Neutrophil (primary cell): ENCODE measurements around the gene SLC47A2.
A peak's percentile ranks its signal among the peaks of the same experiment; 100 is the strongest.

Experiments used
- H3K27ac ChIP-seq: fragments of 200-600 bp; sonication (generic); 2 replicates; pipeline ENCODE4 v1.5.1; 2016; ENCODE audit warnings: mild to moderate bottlenecking, moderate library complexity
- H3K27me3 ChIP-seq: fragments of 200-600 bp; sonication (generic); 2 replicates; pipeline ENCODE4 v1.6.0; 2016; ENCODE audit warnings: mild to moderate bottlenecking
- H3K36me3 ChIP-seq: fragments of 200-600 bp; sonication (generic); 2 replicates; pipeline ENCODE4 v1.5.1; 2017
- H3K4me1 ChIP-seq, 2 experiments: fragments of 200-600 bp in 1 of 2; sonication (generic) in 1 of 2; 1 replicate in 1 of 2; 2 replicates in 1 of 2; pipeline versions ENCODE4 v1.5.1 to v1.6.1; 2013 to 2016; ENCODE audit warnings: low read depth in 1 of 2, low read length in 1 of 2, mild to moderate bottlenecking in 1 of 2, moderate library complexity in 1 of 2; ENCODE audit not compliant: control insufficient read depth in 1 of 2, insufficient read depth in 1 of 2
- H3K4me3 ChIP-seq, 2 experiments: fragments of 200-600 bp in 1 of 2; sonication (generic) in 1 of 2; 1 replicate in 1 of 2; 2 replicates in 1 of 2; pipeline ENCODE4 v1.5.1; 2013 to 2016; ENCODE audit warnings: low read depth in 1 of 2, low read length in 1 of 2, mild to moderate bottlenecking in 1 of 2, moderate library complexity in 1 of 2
- H3K9me3 ChIP-seq: fragments of 200-600 bp; sonication (generic); 2 replicates; pipeline ENCODE4 v1.5.1; 2016
- TF ChIP-seq, protein P1 (sequence below): fragments of 200-600 bp; sonication (generic); IDR thresholded peaks from 2 replicates; pipeline ENCODE4 v1.5.1; 2016; ENCODE audit warnings: antibody characterized with exemption

Gene SLC47A2

DNA sequence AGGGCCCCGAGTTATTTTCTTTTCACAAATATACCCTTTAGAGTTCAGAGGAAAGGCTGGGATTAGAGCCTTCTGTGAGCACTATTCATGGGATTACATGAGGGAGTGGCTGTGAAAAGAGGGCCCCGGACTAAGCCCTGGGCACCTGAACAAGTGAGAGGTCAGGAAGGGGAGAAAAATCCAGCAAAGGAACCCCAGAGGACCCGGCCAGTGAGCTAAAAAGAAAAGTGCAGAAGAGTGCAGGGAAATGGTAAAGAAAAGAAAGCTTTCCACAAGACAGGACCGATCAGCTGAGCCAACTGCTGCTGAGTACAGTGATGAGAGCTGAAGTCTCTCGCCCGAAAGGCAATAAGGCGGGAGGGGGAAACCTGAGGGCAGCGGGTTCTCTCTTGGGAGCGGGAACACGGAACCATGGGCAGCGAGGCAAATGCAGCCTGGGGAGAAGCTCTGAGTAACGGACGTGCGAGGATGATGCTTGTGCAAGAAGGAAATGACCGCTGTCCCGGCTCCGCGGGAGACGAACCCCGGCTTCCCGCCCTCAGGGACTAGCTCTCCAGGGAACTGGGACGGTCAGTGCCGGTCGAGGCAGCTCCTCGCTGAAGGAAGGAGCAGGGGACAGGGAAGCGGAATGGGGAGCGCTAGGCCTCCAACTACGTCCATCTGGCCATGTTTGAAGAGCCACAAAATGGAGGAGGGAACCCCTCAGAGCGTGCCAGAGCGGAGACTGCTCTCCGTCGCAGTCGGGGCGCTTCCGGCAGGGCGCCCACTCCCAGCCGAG is 68.5 kb downstream of the SLC47A2 start:
- no peaks in the 10 kb centered on the region for H3K9me3 ChIP-seq
- peaks cover 16 to 20% of the 10 kb centered on the region in 2 experiments for H3K4me1 ChIP-seq
- TF ChIP-seq, protein P1, sequence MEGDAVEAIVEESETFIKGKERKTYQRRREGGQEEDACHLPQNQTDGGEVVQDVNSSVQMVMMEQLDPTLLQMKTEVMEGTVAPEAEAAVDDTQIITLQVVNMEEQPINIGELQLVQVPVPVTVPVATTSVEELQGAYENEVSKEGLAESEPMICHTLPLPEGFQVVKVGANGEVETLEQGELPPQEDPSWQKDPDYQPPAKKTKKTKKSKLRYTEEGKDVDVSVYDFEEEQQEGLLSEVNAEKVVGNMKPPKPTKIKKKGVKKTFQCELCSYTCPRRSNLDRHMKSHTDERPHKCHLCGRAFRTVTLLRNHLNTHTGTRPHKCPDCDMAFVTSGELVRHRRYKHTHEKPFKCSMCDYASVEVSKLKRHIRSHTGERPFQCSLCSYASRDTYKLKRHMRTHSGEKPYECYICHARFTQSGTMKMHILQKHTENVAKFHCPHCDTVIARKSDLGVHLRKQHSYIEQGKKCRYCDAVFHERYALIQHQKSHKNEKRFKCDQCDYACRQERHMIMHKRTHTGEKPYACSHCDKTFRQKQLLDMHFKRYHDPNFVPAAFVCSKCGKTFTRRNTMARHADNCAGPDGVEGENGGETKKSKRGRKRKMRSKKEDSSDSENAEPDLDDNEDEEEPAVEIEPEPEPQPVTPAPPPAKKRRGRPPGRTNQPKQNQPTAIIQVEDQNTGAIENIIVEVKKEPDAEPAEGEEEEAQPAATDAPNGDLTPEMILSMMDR = no peak
- H3K27me3 ChIP-seq = no peaks in the 10 kb centered on the region
- H3K4me3 ChIP-seq = peak overlapping the region; percentile 80 to 91
- H3K27ac ChIP-seq = peak overlapping the region; percentile 70
- H3K36me3 ChIP-seq = no peaks in the 10 kb centered on the region

DNA sequence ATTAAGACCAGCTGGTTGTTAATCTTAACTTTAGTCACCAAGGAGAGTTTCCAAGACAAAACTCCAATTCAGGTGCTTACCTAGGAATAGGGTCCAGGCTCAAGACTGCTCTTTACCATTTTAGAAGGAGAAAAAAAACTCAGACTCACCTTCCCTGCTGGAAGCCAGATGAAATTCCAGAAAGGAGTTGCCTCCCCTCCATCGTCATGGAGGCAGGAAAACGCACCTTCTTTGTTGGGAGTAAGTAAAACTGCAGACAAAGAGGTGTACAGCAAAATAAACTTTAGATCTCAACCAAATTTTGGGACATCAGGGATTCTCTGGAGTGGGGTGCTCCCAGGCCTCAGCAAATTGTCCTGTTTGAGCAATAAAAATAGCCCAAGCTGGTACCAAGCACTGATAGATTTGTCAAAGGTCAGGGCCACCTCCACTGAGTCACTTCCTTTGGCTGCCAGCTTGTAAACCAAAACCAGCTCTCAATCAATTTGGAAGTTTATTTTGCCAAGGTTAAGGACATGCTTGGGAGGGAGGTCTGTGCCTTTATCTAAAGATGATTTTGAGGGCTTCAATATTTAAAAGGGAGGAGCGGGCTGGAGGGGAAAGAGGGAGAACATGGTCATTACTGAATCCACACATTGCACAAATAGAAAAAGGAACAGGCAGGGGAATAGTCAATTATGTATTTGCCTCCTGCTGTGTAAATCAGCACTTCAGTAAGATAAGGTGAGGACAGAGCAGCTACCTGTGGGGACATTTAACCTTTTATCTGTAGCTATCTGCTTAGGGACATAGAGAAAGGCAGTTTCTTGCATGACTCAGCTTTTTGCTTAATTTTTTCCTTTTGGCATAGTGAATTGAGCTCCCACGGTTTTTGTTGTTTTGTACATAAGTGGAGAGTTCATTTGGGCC is 69.3 kb downstream of the SLC47A2 start:
- Histone ChIP-seq H3K27ac (peak overlapping the region; percentile 70), H3K4me1 (peaks cover 16 to 20% of the 10 kb centered on the region in 2 experiments), H3K27me3 (no peaks in the 10 kb centered on the region), H3K9me3 (no peaks in the 10 kb centered on the region), H3K36me3 (no peaks in the 10 kb centered on the region), H3K4me3 (no peak overlapping the region)
- TF ChIP-seq, protein P1 = no peak

DNA sequence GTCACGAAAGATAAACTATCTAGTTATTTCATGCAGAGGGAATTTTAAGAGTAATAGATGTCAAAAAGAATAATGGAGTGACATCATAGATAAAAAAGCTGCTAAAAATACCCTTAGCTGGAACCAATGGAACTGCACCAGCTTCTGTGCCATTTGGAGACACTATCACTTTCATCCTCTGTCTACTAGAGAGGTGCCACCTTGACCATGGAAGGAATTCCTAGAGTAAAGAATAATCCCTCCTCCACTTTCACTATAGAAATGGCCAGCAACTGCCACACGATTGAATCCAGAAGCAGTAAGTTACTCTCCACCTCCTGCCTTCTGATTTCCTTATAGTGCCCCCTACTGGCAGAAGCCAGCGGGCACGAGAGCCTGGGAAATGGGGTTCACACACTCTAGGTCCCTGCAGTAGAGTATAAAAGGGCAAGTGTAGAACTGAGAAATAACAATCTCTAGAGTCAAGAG is 70.6 kb downstream of the SLC47A2 start:
- Histone ChIP-seq H3K27me3 (no peaks in the 10 kb centered on the region), H3K27ac (no peak overlapping the region), H3K9me3 (no peaks in the 10 kb centered on the region), H3K4me3 (no peak overlapping the region), H3K36me3 (no peaks in the 10 kb centered on the region), H3K4me1 (peaks cover 9 to 20% of the 10 kb centered on the region in 2 experiments)
- TF ChIP-seq, protein P1 = peak; percentile 59

DNA sequence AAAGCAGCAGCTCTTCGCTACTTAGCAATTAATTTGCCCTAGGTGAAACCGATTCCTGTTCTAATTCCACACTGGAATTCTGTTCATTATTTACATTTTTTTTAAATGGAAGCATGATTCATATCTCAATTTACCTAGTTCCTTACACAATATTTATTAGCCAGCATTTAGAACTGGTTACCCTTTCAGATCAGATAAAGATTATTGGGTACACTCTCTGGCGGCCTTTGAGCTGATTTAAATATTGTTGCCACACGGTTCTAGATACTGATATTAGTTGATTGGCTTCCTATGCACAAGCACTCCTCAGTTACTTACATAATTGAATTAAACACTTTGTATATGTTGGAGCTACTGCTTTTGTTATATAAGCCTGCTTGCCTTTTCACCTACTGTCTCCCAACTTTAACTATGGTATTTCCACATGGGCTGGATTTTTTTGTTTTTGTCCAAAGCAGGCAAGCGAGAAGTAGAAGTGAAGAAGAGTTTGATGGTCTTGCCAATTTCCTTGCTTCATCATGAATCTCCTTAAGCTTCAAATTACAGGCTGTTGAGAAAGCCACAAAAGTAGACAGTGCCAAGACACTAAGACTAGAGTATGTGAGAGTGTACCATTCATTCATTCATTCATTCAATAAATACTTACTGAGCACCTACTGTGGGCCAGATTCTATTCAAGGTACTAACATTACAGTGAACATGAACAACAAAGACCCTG is 71.7 kb downstream of the SLC47A2 start:
- H3K4me1 ChIP-seq = peaks cover 9 to 20% of the 10 kb centered on the region in 2 experiments
- no peaks in the 10 kb centered on the region for H3K27me3 ChIP-seq
- no peaks in the 10 kb centered on the region for H3K9me3 ChIP-seq
- TF ChIP-seq, protein P1 = no peak
- H3K36me3 ChIP-seq = no peaks in the 10 kb centered on the region
- no peak overlapping the region for H3K27ac ChIP-seq
- H3K4me3 ChIP-seq = no peak overlapping the region

DNA sequence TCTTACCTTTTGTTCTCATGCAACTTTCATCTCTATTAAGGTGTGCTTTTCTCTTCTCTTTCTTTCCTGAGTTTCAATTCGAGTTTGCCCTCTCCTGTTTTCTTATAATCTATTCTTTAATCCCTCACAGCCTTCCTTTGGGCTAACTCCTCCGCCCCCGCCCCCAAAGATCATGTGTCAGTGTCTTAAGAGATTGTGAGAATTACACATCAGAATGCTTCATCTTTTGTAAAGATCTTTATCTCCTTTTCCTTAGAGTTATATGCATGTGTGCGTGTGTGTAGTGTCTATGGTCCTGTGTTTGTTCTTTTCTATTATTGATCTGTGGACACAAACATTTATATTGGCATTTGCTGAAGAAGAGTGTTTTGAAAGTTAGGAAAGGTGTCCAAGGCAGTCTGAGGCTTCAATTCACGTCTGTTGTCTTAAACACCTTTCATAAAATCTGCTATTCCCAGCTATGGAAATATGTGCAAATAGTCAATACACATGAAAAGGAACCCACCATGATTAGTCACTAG is 74.0 kb downstream of the SLC47A2 start:
- peaks cover 0 to 5% of the 10 kb centered on the region in 2 experiments for H3K4me1 ChIP-seq
- TF ChIP-seq, protein P1 = no peak
- H3K9me3 ChIP-seq = no peaks in the 10 kb centered on the region
- no peaks in the 10 kb centered on the region for H3K36me3 ChIP-seq
- no peak overlapping the region for H3K4me3 ChIP-seq
- H3K27ac ChIP-seq = no peak overlapping the region
- no peaks in the 10 kb centered on the region for H3K27me3 ChIP-seq
